K562 (cell line): ENCODE measurements around the gene BICD1. TPM values are rescaled to one million over a fixed set of nuclear protein-coding genes. Genes with fewer than 3 reads are reported as not detected.

Source experiments
- ATF4 ChIP-seq: fragments of 450-650 bp; formaldehyde crosslinking; IDR thresholded peaks from 2 replicates; pipeline ENCODE4 v1.4.0; 2022; ENCODE audit warnings: mild to moderate bottlenecking, moderate library complexity
- BDP1 ChIP-seq: IDR thresholded peaks from 3 replicates; pipeline ENCODE4 v1.6.1; 2011; ENCODE audit not compliant: insufficient read length, insufficient read depth
- CREB1 ChIP-seq, 2 experiments: sonication (generic) in 1 of 2; formaldehyde crosslinking in 1 of 2; IDR thresholded peaks; 2 replicates each; pipeline versions ENCODE4 v1.6.1 to v1.8.0; 2012 to 2022; ENCODE audit warnings: inconsistent platforms in 1 of 2, mild to moderate bottlenecking in 1 of 2, missing genetic modification reagents in 1 of 2, moderate library complexity in 1 of 2
- E2F3 ChIP-seq: fragments of 250-450 bp; sonication (Bioruptor Pico); IDR thresholded peaks from 2 replicates; pipeline ENCODE4 v1.4.0; 2020; ENCODE audit warnings: mild to moderate bottlenecking
- EZH2 ChIP-seq: IDR thresholded peaks from 2 replicates; pipeline ENCODE4 v1.6.1; 2012; ENCODE audit warnings: low read depth, mild to moderate bottlenecking, inconsistent platforms, low read length, borderline replicate concordance
- GABPA ChIP-seq: fragments of 200-800 bp; sonication (Bioruptor generic); conservative IDR thresholded peaks from 2 replicates; pipeline ENCODE4 v1.6.1; 2016; ENCODE audit warnings: low read depth, missing genetic modification characterization, missing compliant biosample characterization
- GATAD2A ChIP-seq: fragments of 450-650 bp; IDR thresholded peaks from 2 replicates; pipeline ENCODE4 v1.6.1; 2017
- HNRNPLL ChIP-seq: fragments of 200-400 bp; formaldehyde crosslinking; IDR thresholded peaks from 2 replicates; pipeline ENCODE4 v1.6.1; 2017; ENCODE audit warnings: low read length, low read depth, mild to moderate bottlenecking; ENCODE audit not compliant: poor library complexity, severe bottlenecking
- KDM1A ChIP-seq, 2 experiments: fragments of 450-650 bp; IDR thresholded peaks; 2 replicates each; pipeline ENCODE4 v1.6.1; 2016; ENCODE audit warnings: mild to moderate bottlenecking in 2 of 2
- MAZ ChIP-seq, 2 experiments: fragments of 450-650 bp in 1 of 2; sonication (generic) in 1 of 2; formaldehyde crosslinking; IDR thresholded peaks in 1 of 2; conservative IDR thresholded peaks in 1 of 2; 2 replicates each; pipeline versions ENCODE4 v1.4.0 to v1.5.0; 2020; ENCODE audit warnings: mild to moderate bottlenecking in 1 of 2, missing genetic modification reagents in 1 of 2
- MXD1 ChIP-seq: fragments of 250-450 bp; sonication (Bioruptor Pico); IDR thresholded peaks from 2 replicates; pipeline ENCODE4 v1.8.0; 2021; ENCODE audit warnings: borderline replicate concordance, mild to moderate bottlenecking, moderate library complexity; ENCODE audit not compliant: poor library complexity, severe bottlenecking
- MYBL2 ChIP-seq, 2 experiments: fragments of 450-650 bp in 1 of 2; sonication (generic) in 1 of 2; formaldehyde crosslinking in 1 of 2; IDR thresholded peaks; 2 replicates each; pipeline versions ENCODE4 v1.6.1 to v1.8.1; 2017 to 2022; ENCODE audit warnings: borderline replicate concordance in 1 of 2, inconsistent platforms in 1 of 2, low read depth in 1 of 2, mild to moderate bottlenecking in 1 of 2, missing genetic modification reagents in 1 of 2, moderate library complexity in 1 of 2
- PHF8 ChIP-seq: fragments of 200-600 bp; sonication (generic); IDR thresholded peaks from 2 replicates; pipeline ENCODE4 v1.6.1; 2012; ENCODE audit warnings: mixed run types, mild to moderate bottlenecking, inconsistent platforms, low read length, moderate library complexity, borderline replicate concordance
- POLR2A ChIP-seq: fragments of 450-650 bp; conservative IDR thresholded peaks from 2 replicates; pipeline ENCODE4 v1.6.1; 2016
- RAD21 ChIP-seq, 2 experiments: fragments of 250-450 bp in 1 of 2; fragments of 450-650 bp in 1 of 2; sonication (Bioruptor Pico) in 1 of 2; formaldehyde crosslinking in 1 of 2; IDR thresholded peaks in 1 of 2; conservative IDR thresholded peaks in 1 of 2; 2 replicates each; pipeline versions ENCODE4 v1.4.0 to v1.8.0; 2020 to 2022; ENCODE audit warnings: mild to moderate bottlenecking in 2 of 2, moderate library complexity in 1 of 2
- RB1 ChIP-seq: fragments of 450-650 bp; IDR thresholded peaks from 2 replicates; pipeline ENCODE4 v1.6.1; 2017; ENCODE audit warnings: low read depth, mild to moderate bottlenecking
- RBBP5 ChIP-seq: fragments of 200-600 bp; sonication (generic); IDR thresholded peaks from 2 replicates; pipeline ENCODE4 v1.6.1; 2012; ENCODE audit warnings: borderline replicate concordance, mild to moderate bottlenecking, low read length, control low read depth, inconsistent platforms; ENCODE audit not compliant: insufficient read depth, poor library complexity, severe bottlenecking
- RNF2 ChIP-seq: sonication (generic); IDR thresholded peaks from 2 replicates; pipeline ENCODE4 v1.6.1; 2016
- SRF ChIP-seq, 2 experiments: fragments of 250-450, 450-650 bp in 1 of 2; sonication (Bioruptor Pico) in 1 of 2; sonication (generic) in 1 of 2; formaldehyde crosslinking; IDR thresholded peaks; 2 replicates each; pipeline versions ENCODE4 v1.5.0 to v1.5.1; 2020 to 2022; ENCODE audit warnings: mild to moderate bottlenecking in 1 of 2, missing genetic modification reagents in 1 of 2
- TEAD4 ChIP-seq, 2 experiments: sonication (generic) in 1 of 2; formaldehyde crosslinking in 1 of 2; IDR thresholded peaks; 2 replicates each; pipeline versions ENCODE4 v1.6.1 to v1.8.0; 2012 to 2022; ENCODE audit warnings: borderline replicate concordance in 1 of 2, inconsistent platforms in 1 of 2, low read length in 1 of 2, mild to moderate bottlenecking in 1 of 2, missing genetic modification reagents in 1 of 2
- ZFX ChIP-seq: sonication (generic); formaldehyde crosslinking; IDR thresholded peaks from 2 replicates; pipeline ENCODE4 v1.8.0; 2022; ENCODE audit warnings: mild to moderate bottlenecking, missing genetic modification reagents, moderate library complexity
- polyA plus RNA-seq, 8 experiments: library from polyadenylated mRNA; depleted of rRNA in 4 of 8; stranded (reverse) in 5 of 8; unstranded in 3 of 8; fragments of >200 nt; fragmentation: Nextera tagmentation in 2 of 8; fragmentation: Illumina TruSeq in 1 of 8; extraction: Ambion mirVana in 2 of 8; extraction: Trizol in 1 of 8; gene quantifications; 2 replicates each; pipeline versions ENCODE4 v1.2.1 to v1.2.3, GENCODE V29; 2011 to 2014; ENCODE audit warnings: inconsistent platforms in 1 of 8, missing spikeins in 1 of 8
- total RNA-seq, 7 experiments: library from RNA; depleted of rRNA in 6 of 7; stranded (reverse); fragments of >200 nt in 6 of 7; fragmentation: Illumina TruSeq in 2 of 7; extraction: Trizol in 2 of 7; gene quantifications; 2 replicates each; pipeline versions ENCODE4 v1.2.1 to v1.2.3, GENCODE V29; 2011 to 2021; ENCODE audit warnings: low replicate concordance in 1 of 7
- TF ChIP-seq, protein P1 (sequence below): fragments of 250-450 bp; sonication (Bioruptor Pico); IDR thresholded peaks from 2 replicates; pipeline ENCODE4 v1.4.0; 2020; ENCODE audit warnings: mild to moderate bottlenecking

BICD1 gene
- total and polyA plus RNA-seq, 9 of the 15 experiments (the other 6 are each of a cell fraction or from before 2014, with no cell fraction given) = 3.5 to 21.1 (median 12.5) TPM

DNA sequence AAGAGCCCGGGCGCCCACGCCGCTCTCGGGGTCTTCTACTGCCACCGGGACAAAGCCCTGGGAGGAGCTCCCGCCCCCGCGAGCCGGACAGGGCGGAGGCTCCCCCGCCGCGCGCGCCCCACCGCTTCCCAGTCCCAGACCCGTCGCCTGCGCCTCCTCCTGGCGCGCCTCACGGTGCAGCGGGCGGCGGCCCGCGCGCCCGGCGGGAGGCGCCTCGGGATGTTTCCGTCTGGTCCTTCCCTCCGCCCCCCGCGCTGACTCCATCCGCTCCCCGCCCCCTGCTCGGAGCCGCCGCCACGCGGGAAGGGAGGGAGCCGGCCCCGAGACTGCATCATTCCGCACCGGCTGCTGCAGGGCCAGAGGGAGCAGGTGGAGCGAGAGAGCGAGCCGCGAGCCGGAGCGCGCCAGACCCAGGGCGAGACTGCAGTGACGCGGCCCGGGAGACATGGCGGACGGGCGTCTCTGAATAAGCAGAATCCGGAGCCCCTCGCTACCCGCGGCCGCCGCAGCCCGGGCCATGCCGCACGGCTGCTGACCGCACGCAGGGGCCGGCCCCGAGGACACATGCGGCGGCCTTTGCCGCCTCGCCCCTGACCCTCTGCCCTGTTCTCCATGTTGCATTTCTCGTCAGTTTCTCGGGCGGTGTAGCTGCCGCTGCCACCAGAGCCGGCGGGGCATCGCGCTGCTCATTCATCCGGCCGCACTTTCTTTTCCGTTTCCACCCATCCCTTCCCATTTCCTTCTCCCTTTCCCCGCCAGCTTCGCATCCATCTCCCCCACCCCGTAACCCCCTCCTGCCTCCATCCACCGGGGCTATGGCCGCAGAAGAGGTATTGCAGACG is at the start of gene BICD1 (continued):
- TF ChIP-seq RBBP5 (peak; percentile 94), MYBL2 (IDR thresholded peaks at IDR 0.05; ENCODE audit: low read depth) (no peak), MYBL2 (CRISPR knock-in tag; IDR thresholded peaks at IDR 0.05; ENCODE audit: borderline replicate concordance) (no peak), MXD1 (CRISPR knock-in tag) (no peak), HNRNPLL (peak; percentile 75), PHF8 (peak; percentile 76; the same call in 1 of the 2 replicates), SRF (CRISPR knock-in tag; IDR thresholded peaks at IDR 0.05) (0 out of 4 replicates have a peak, but pooled peaks of 1 of the 2 experiments have one; percentile 45), EZH2 (no peak), GABPA (tag) (peak; percentile 80), CREB1 (IDR thresholded peaks at IDR 0.05) (peak; percentile 41; the same call in 1 of the 2 replicates), CREB1 (CRISPR knock-in tag; IDR thresholded peaks at IDR 0.05) (peak; percentile 56; the same call in 1 of the 2 replicates), ZFX (CRISPR knock-in tag) (peak; percentile 55), E2F3 (CRISPR knock-in tag) (peak; percentile 68; the same call in 1 of the 2 replicates), BDP1 (no peak), RNF2 (peak; percentile 74; the same call in 1 of the 2 replicates), GATAD2A (0 out of 2 replicates have a peak, but pooled peaks have one; percentile 41), ATF4 (CRISPR knock-in tag) (no peak), RAD21 (CRISPR knock-in tag; conservative IDR thresholded peaks at IDR 0.05 in 1 of 2, IDR thresholded peaks at IDR 0.05 in 1 of 2) (peak; percentile 63 to 70), KDM1A (IDR thresholded peaks at IDR 0.05) (peak; percentile 40 to 74; a peak in 3 of 4 replicates), RB1 (peak; percentile 92), MAZ (CRISPR knock-in tag; conservative IDR thresholded peaks at IDR 0.05 in 1 of 2, IDR thresholded peaks at IDR 0.05 in 1 of 2) (peak; percentile 97 to 98), TEAD4 (IDR thresholded peaks at IDR 0.05; ENCODE audit: low read length) (no peak), TEAD4 (CRISPR knock-in tag; IDR thresholded peaks at IDR 0.05; ENCODE audit: borderline replicate concordance) (no peak), POLR2A (peak; percentile 81)
- TF ChIP-seq, protein P1, sequence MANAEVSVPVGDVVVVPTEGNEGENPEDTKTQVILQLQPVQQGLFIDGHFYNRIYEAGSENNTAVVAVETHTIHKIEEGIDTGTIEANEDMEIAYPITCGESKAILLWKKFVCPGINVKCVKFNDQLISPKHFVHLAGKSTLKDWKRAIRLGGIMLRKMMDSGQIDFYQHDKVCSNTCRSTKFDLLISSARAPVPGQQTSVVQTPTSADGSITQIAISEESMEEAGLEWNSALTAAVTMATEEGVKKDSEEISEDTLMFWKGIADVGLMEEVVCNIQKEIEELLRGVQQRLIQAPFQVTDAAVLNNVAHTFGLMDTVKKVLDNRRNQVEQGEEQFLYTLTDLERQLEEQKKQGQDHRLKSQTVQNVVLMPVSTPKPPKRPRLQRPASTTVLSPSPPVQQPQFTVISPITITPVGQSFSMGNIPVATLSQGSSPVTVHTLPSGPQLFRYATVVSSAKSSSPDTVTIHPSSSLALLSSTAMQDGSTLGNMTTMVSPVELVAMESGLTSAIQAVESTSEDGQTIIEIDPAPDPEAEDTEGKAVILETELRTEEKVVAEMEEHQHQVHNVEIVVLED (CRISPR knock-in tag) = peak; percentile 34; the same call in 1 of the 2 replicates
- TF ChIP-seq, all 486 proteins: peak for 114
